Measurements from ENCODE around the gene ALOXE3.
A peak's percentile ranks its signal among the peaks of the same experiment; 100 is the strongest.

Gene ALOXE3

GRCh38 chr17:8142887-8143580, 24.7 kb upstream of the ALOXE3 start:
- no peak overlapping the region for H3K27ac ChIP-seq (ENCODE audit: poor library complexity, severe bottlenecking)
- DNase-seq (ENCODE audit: low spot score) (no peak), ATAC-seq (ENCODE audit: low read depth) (no peak)
- H3K27me3 ChIP-seq (ENCODE audit: insufficient read depth, poor library complexity, severe bottlenecking), result no peaks in the 10 kb centered on the region
- H3K36me3 ChIP-seq (ENCODE audit: low read depth), result peaks cover 84% of the 10 kb centered on the region
- H3K4me1 ChIP-seq (ENCODE audit: insufficient read depth, poor library complexity, severe bottlenecking), result peaks cover 2% of the 10 kb centered on the region
- no peak for TF ChIP-seq CTCF (IDR thresholded peaks at IDR 0.05; ENCODE audit: poor library complexity, severe bottlenecking)
- no peak overlapping the region for H3K4me3 ChIP-seq (ENCODE audit: severe bottlenecking)
- no peaks in the 10 kb centered on the region for H3K9me3 ChIP-seq (ENCODE audit: severe bottlenecking)

- peaks cover 2% of the 10 kb centered on the region for H3K4me1 ChIP-seq (ENCODE audit: insufficient read depth, poor library complexity, severe bottlenecking)
- H3K27ac ChIP-seq (ENCODE audit: poor library complexity, severe bottlenecking), result no peak overlapping the region
- no peak for ATAC-seq (ENCODE audit: low read depth)
- no peaks in the 10 kb centered on the region for H3K27me3 ChIP-seq (ENCODE audit: insufficient read depth, poor library complexity, severe bottlenecking)
- no peak for TF ChIP-seq CTCF (IDR thresholded peaks at IDR 0.05; ENCODE audit: poor library complexity, severe bottlenecking)
- H3K4me3 ChIP-seq (ENCODE audit: severe bottlenecking), result no peak overlapping the region
- no peak for DNase-seq (ENCODE audit: low spot score)
- H3K36me3 ChIP-seq (ENCODE audit: low read depth), result peaks cover 77% of the 10 kb centered on the region
- no peaks in the 10 kb centered on the region for H3K9me3 ChIP-seq (ENCODE audit: severe bottlenecking)
These were observed 24.0 kb upstream of the ALOXE3 start for GRCh38 chr17:8142158-8142886.

- Histone ChIP-seq H3K4me3 (ENCODE audit: severe bottlenecking) (no peak overlapping the region), H3K4me1 (ENCODE audit: insufficient read depth, poor library complexity, severe bottlenecking) (peaks cover 2% of the 10 kb centered on the region), H3K27ac (ENCODE audit: poor library complexity, severe bottlenecking) (no peak overlapping the region), H3K36me3 (ENCODE audit: low read depth) (peaks cover 71% of the 10 kb centered on the region), H3K9me3 (ENCODE audit: severe bottlenecking) (no peaks in the 10 kb centered on the region), H3K27me3 (ENCODE audit: insufficient read depth, poor library complexity, severe bottlenecking) (no peaks in the 10 kb centered on the region)
- no peak for TF ChIP-seq CTCF (IDR thresholded peaks at IDR 0.05; ENCODE audit: poor library complexity, severe bottlenecking)
- DNase-seq (ENCODE audit: low spot score), result no peak
- no peak for ATAC-seq (ENCODE audit: low read depth)
These were observed 23.4 kb upstream of the ALOXE3 start for GRCh38 chr17:8141741-8142140.

- H3K36me3 ChIP-seq (ENCODE audit: low read depth), result peaks cover 64% of the 10 kb centered on the region
- peak overlapping the region; percentile 66 for H3K27ac ChIP-seq (ENCODE audit: poor library complexity, severe bottlenecking)
- no peak for DNase-seq (ENCODE audit: low spot score)
- no peaks in the 10 kb centered on the region for H3K27me3 ChIP-seq (ENCODE audit: insufficient read depth, poor library complexity, severe bottlenecking)
- peaks cover 2% of the 10 kb centered on the region for H3K4me1 ChIP-seq (ENCODE audit: insufficient read depth, poor library complexity, severe bottlenecking)
- TF ChIP-seq CTCF (IDR thresholded peaks at IDR 0.05; ENCODE audit: poor library complexity, severe bottlenecking), result no peak
- no peaks in the 10 kb centered on the region for H3K9me3 ChIP-seq (ENCODE audit: severe bottlenecking)
- H3K4me3 ChIP-seq (ENCODE audit: severe bottlenecking), result no peak overlapping the region
- no peak for ATAC-seq (ENCODE audit: low read depth)
These were observed 22.7 kb upstream of the ALOXE3 start for GRCh38 chr17:8141045-8141444.

Data from RWPE2 (cell line).